Left renal pelvis (tissue), 4 donors: ENCODE data around the gene SPATS2. TPM values are rescaled to one million over a fixed set of nuclear protein-coding genes. Genes with fewer than 3 reads are reported as not detected.

Source experiments
- DNase-seq, 4 donors: peaks; one replicate each; pipeline ENCODE4 v3.0.0-alpha.2; 2013; ENCODE audit warnings: low read depth in 4 of 4, low spot score in 3 of 4
- polyA plus RNA-seq, 4 donors: library from polyadenylated mRNA; unstranded; fragments of 120-200 nt; gene quantifications; one replicate each; pipeline ENCODE4 v1.2.1, GENCODE V29; 2013; ENCODE audit not compliant: insufficient read length in 4 of 4

SPATS2 gene
- polyA plus RNA-seq, 4 donors = 48.7 to 60.5 (median 50.7) TPM

GRCh38 chr12:49564686-49565405, 197.6 kb downstream of the SPATS2 start:
- DNase-seq = no peak

- DNase-seq = no peak
Observed at GRCh38 chr12:49565406-49566265, 198.4 kb downstream of the SPATS2 start.

- DNase-seq = no peak
Observed at GRCh38 chr12:49566361-49566760, 199.1 kb downstream of the SPATS2 start.

- DNase-seq = no peak
Observed at GRCh38 chr12:49567302-49567610, 200.0 kb downstream of the SPATS2 start.

- DNase-seq = peak; percentile 81 to 88 (median 84)
Observed at GRCh38 chr12:49567611-49568441, 200.6 kb downstream of the SPATS2 start, which contains the start of gene MCRS1. Gene MCRS1, minus strand, starts transcription at chr12:49568142. Its CDS starts 1,411 bp downstream, at chr12:49566731.

- no peak for DNase-seq
Observed at GRCh38 chr12:49568442-49569162, 201.3 kb downstream of the SPATS2 start.

Other genes with a start within 250 kb of the SPATS2 start
- 1,000 to 10,000 TPM; 1,017 to 1,115 (median 1,046) TPM for gene TUBA1B, start 236.1 kb upstream of the SPATS2 start, polyA plus RNA-seq
- 1,000 to 10,000 TPM in 1 of 4 donors, 100 to 1,000 TPM in 3; 388 to 1,062 (median 458) TPM for gene TUBA1A, start 178.4 kb upstream of the SPATS2 start, polyA plus RNA-seq
- gene TUBA1C, start 102.4 kb upstream of the SPATS2 start, polyA plus RNA-seq = 100 to 1,000 TPM; 113 to 147 (median 127) TPM
- gene PRPH, start 72.3 kb upstream of the SPATS2 start, polyA plus RNA-seq = 1 to 10 TPM in 3 of 4 donors, under 1 TPM in 1; 0.29 to 5.8 (median 3.0) TPM
- gene TROAP, start 44.2 kb upstream of the SPATS2 start, polyA plus RNA-seq = 10 to 100 TPM; 16.4 to 37.7 (median 23.3) TPM
- gene C1QL4, start 30.3 kb upstream of the SPATS2 start, polyA plus RNA-seq = 1 to 10 TPM; 1.1 to 2.0 (median 1.3) TPM
- 10 to 100 TPM in 3 of 4 donors, 1 to 10 TPM in 1; 6.5 to 26.4 (median 17.8) TPM for gene DNAJC22, start 20.6 kb upstream of the SPATS2 start, polyA plus RNA-seq
- gene KCNH3, start 171.6 kb downstream of the SPATS2 start, polyA plus RNA-seq = 1 to 10 TPM; 2.4 to 8.5 (median 4.6) TPM
- gene MCRS1, start 200.7 kb downstream of the SPATS2 start, polyA plus RNA-seq = 10 to 100 TPM; 45.4 to 77.8 (median 64.5) TPM
- 1 to 10 TPM in 2 of 4 donors, under 1 TPM in 2; 0.82 to 2.4 (median 1.00) TPM for gene FAM186B, start 238.2 kb downstream of the SPATS2 start, polyA plus RNA-seq